Ramos (cell line): Measurements from ENCODE around the gene R3HDM1.
"Not testable (repeated sequence)": the region's sequence is repeated elsewhere in the genome, so short reads cannot be mapped to it uniquely, and the experiment has no call there.

Experiments used
- in situ Hi-C: fragments of 300-500 bp; cut with MboI; formaldehyde crosslinking; loops from one replicate; pipeline ENCODE4 v1.14.3; 2022; ENCODE audit warnings: low sequenced_read_pairs; ENCODE audit not compliant: unreplicated experiment

Gene R3HDM1

GRCh38 chr2:135563793-135564192, 32.5 kb downstream of the R3HDM1 start:
- in situ Hi-C loops = no loop called here

- in situ Hi-C loops = no loop called here
Observed at GRCh38 chr2:135570884-135571283, 39.6 kb downstream of the R3HDM1 start.

DNA sequence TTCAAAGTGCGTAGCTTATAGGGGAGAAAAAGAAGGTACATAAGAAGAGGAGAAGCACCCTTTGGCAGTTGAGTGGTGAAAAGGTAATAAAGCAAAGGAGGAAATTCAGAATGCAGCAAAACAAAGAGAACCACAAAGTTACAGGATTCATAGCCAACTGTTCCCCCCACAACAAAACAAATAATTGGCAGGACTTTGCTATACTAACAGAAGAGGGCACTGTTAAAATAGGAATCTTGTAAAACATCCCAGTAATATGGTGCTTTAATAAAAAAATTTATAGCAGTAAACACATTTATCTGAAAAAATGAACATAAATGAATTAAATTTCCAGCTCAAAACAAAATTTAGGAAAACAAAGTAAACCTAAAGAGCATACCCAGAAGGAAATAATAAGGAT, 42.3 kb downstream of the R3HDM1 start:
- in situ Hi-C loops = no loop called here

GRCh38 chr2:135581282-135581681, 50.0 kb downstream of the R3HDM1 start:
- in situ Hi-C loops = no loop called here

DNA sequence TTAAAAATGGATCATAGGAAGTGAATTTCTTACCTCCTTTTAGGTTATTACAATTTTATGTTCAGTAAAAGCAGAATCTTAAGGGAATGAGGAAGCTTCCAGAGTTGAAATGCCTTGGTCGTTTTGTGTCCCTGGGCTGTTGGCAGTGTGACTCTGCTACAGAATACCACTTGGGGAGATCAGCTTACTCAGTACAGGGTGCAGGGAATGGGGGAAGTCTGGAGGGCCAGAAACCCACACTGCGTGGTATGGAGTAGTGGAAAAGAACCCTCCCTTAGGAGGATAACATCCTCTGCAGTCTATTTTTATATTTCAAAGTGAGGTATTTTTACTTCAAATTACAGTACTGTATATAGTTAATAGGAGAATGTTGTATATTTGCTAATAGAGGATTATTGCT, 51.1 kb downstream of the R3HDM1 start:
- in situ Hi-C loops = no loop called here

DNA sequence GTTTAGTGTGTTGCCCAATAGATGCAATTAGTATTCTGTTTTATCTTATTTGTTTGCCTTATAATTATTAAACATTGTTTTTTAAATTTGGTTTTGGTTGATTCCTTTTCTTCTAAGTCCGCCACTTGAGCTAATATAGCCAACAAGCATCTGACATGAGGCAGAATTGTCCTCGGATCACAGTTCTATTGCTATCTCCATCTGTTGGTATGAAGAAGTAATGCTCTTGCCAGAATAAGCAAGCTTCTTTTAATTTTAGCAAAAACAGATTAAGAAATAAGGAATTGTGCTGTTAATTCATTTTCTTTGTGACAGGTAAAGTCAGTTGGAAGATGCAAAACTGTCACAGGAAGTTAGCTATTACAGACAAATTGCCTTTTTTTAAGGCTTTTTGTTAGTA, 54.3 kb downstream of the R3HDM1 start:
- in situ Hi-C loops = no loop called here

GRCh38 chr2:135586148-135586547, 54.9 kb downstream of the R3HDM1 start:
- in situ Hi-C loops = no loop called here

DNA sequence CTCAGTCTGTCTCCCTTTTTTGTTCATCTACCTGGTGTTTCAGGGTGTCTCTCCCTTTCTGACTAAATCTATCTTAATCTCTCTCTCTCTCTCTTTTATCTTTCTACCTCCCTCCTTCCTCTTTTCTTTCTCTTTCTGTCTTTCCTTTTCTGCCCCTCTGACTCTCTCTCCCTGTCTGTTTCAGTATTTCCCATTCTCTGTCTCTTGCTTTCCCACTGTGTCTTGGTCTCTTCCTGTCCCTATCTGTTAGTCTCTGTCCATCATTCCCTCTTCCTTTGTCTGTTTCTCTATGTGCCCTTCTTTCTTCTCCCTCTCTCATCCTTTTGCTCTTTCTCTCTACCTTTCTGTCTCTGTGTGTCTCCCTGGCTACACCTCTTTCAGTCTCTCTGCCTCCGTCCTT, 56.7 kb downstream of the R3HDM1 start:
- in situ Hi-C loops = no loop called here

GRCh38 chr2:135590619-135591260, 59.5 kb downstream of the R3HDM1 start:
- in situ Hi-C loops = no loop called here

DNA sequence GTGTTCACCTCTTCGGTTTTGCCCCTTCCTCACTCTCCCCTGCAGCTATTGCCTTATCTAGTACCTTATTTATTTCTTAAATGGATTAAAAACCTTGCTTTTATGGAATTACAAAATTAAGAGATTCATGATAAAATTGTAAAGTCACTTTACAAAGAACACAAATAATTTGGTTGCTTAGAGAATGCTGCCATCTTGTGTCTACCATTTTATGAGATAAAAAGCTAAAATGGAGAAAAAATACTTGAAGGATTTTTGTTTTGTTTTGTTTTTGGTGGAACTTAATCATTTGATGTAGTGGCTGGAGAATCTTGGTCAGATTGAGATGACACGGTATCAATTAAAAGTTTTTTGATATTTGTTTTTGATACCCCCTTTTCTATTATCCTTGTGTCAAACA, 69.6 kb downstream of the R3HDM1 start:
- in situ Hi-C loops = no loop called here

GRCh38 chr2:135603543-135603942, 72.3 kb downstream of the R3HDM1 start:
- in situ Hi-C loops = no loop called here

GRCh38 chr2:135607561-135607960, 76.3 kb downstream of the R3HDM1 start:
- in situ Hi-C loops = no loop called here

DNA sequence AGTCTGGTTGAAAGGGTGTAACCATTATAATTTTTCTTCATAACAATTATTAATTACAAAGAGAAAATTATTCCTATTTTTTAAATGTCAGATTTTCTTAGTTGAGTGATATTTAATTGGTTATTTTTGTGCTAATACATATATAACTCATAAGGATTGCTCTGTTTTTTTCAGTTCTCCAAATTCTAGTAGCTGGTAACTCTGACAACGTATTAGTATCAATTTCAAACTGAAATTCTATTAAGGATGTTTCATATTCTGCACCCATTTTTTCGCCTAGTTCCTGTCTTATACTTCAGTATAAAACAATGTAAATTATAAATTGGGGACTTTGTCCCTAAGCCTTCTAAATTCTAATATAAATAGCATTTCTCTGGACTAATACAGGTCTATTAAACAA, 81.0 kb downstream of the R3HDM1 start:
- in situ Hi-C loops = no loop called here

DNA sequence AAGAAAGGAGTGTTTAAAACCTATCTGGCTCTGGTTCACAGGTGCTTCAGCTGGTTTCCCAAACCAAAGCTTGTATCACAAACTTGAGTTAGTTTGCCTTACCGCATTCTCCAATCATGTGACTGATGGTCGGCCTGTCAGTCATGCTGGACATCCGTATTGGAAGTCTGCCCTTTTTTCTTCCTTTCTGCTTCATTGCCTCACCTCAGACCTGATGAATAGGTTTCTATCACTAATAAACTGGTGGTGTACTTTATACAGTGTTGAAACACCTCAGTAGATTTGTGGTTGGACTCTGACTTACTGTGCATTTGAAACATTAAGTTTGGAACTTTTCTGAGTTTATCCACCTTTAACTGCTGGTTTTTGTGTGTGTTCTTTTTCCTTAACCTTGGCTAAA, 84.1 kb downstream of the R3HDM1 start:
- in situ Hi-C loops = no loop called here

GRCh38 chr2:135617501-135618015, 86.3 kb downstream of the R3HDM1 start:
- in situ Hi-C loops = no loop called here

- in situ Hi-C loops = no loop called here
Observed at GRCh38 chr2:135620198-135620597, 88.9 kb downstream of the R3HDM1 start.

DNA sequence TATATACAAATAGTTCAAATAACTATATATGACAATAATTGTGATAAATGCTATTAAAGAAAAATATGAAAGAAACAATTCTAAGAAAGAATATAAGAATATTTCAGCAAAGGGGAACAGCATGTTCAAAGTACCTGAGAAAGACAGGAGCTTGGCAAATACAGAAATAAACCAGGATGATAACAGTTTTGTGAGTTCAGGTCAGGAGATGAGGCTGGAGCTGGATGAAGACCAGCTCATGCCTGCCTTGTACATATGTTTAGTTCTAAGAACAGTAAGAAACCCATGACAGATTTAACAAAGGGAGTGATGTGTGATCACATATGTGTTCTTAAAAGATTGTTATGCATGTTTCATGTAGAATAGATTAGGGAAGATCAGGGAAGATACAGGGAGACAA, 98.2 kb downstream of the R3HDM1 start:
- in situ Hi-C loops = no loop called here

DNA sequence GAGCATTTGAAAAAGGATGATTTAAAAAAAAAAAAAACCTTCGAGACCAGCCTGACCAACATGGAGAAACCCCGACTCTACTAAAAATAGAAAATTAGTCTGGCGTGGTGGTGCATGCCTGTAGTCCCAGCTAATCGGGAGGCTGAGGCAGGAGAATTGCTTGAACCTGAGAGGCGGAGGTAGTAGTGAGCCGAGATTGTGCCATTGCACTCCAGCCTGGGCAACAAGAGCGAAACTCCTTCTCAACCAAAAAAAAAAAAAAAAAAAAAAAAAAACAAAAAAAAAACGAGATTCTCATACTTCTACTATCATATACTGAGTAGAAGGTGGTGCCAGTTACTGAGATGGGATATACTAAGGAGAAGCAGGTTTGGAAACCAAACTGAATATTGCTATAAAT, 98.8 kb downstream of the R3HDM1 start:
- in situ Hi-C loops = not testable (repeated sequence)

DNA sequence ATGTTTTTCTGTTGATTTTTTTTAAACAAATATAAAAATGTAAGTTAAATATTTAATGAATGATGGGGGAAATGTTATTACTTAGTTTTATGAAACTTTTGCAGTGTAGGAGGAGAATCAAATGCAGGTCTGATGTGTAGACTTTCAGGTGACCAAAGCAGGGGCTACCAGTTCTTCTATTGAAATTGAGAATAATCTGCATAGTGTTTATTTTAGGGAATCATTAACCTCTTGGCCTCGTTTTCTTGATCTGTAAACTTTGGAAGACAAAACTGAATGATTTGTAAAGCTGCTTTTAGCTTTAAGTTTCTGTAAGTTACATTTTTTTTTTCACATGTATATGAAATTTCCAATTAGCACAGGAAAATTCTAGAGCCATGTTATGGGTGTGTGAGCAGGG, 99.2 kb downstream of the R3HDM1 start:
- in situ Hi-C loops = no loop called here

DNA sequence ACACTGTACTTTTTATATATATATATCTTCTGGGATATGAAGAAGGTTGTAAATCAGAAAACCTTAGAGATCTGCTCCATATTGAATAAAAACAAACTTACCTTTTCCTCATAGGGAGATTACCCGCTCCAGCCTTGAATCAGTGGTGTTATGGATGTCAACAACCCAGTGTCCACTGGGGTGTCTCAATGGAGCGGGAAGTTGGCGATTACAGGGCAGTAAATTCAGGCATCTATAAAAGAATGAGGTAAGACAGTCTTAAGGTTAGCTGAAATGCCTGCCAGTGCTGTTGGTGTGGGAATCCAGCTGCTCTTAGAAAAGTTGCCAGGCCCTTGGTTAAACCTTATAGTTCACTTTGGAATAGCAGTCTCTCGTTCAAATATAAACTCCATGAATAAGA, 102.3 kb downstream of the R3HDM1 start:
- in situ Hi-C loops = no loop called here

DNA sequence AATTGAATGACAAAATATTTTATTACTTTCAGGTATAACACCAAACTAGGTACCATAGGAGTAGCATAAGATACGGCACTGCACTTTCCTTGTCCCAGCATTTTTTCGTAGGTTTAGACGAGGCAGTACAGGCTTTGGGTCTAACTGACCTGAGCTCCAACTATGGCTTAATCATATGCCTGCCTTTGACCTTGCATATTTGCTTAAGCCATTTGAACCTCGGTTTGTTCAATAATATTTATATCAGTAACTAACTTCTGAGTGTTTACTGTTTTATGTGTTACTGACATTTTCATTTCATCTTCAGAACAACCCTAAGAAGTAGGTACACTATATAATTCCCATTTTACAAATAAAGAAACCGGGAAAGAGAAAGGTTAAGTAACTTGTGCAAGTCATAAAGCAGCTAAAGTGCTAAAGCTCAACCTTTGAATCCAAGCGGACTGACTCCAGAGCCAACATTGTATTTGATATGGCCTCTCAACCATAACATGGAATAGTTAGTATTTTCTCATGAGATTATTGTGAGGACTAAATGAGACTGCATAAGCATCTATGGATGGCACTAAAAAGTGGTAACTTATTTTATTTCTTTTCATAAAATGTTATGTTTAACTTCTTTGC, 104.0 kb downstream of the R3HDM1 start:
- in situ Hi-C loops = no loop called here

DNA sequence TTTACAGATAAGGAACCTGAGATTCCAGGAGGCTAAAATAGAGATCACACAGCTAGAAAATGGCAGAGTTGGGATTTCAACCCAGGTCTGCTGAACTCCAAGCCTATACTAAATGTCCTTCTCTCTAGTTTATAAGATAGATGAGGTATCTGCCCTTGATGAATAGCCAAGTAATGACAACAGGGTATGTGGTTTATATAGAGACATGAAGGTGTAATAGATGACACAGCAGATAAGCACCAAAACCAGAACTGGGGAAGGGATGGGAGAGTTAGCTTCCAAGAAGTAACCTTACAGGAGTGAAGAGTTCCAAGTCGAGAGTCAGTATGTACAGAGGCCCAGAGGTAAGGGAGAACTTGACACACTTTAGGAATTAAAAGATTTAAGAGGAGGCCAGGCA, 105.7 kb downstream of the R3HDM1 start:
- in situ Hi-C loops = no loop called here
